GM18498 (cell line): Measurements from ENCODE around the gene FGF22.
"Not testable (repeated sequence)": the region's sequence is repeated elsewhere in the genome, so short reads cannot be mapped to it uniquely, and the experiment has no call there.

Experiments
- ATAC-seq: cut with Tn5 transposase; IDR thresholded peaks from one replicate; pipeline ENCODE4 v1.9.1; 2021; ENCODE audit warnings: mild to moderate bottlenecking, moderate library complexity; ENCODE audit not compliant: unreplicated experiment

FGF22 gene

GRCh38 chr19:639253-640160, at the start of gene FGF22:
Gene FGF22, plus strand, starts transcription at chr19:639879. Its CDS starts 47 bp downstream, at chr19:639926.
- peak; percentile 64 for ATAC-seq

- no peak for ATAC-seq
Measured at GRCh38 chr19:590396-590745, 49.3 kb upstream of the FGF22 start.

GRCh38 chr19:590750-591098, 49.0 kb upstream of the FGF22 start:
- ATAC-seq: no peak

GRCh38 chr19:591099-591958, 48.4 kb upstream of the FGF22 start:
- ATAC-seq: no peak

- ATAC-seq: no peak
Measured at GRCh38 chr19:592101-592500, 47.6 kb upstream of the FGF22 start.

GRCh38 chr19:593055-593454, 46.6 kb upstream of the FGF22 start:
- no peak for ATAC-seq

- no peak for ATAC-seq
Measured at GRCh38 chr19:593505-593904, 46.2 kb upstream of the FGF22 start.

- no peak for ATAC-seq
Measured at GRCh38 chr19:594265-594870, 45.3 kb upstream of the FGF22 start.

- ATAC-seq: no peak
Measured at GRCh38 chr19:595326-596262, 44.1 kb upstream of the FGF22 start.

GRCh38 chr19:596263-596655, 43.4 kb upstream of the FGF22 start:
- no peak for ATAC-seq

- ATAC-seq: no peak
Measured at GRCh38 chr19:597406-598315, 42.0 kb upstream of the FGF22 start.

GRCh38 chr19:601310-601709, 38.4 kb upstream of the FGF22 start:
- no peak for ATAC-seq

- ATAC-seq: no peak
Measured at GRCh38 chr19:601790-602189, 37.9 kb upstream of the FGF22 start.

- ATAC-seq: no peak
Measured at GRCh38 chr19:602391-603301, 37.0 kb upstream of the FGF22 start.

GRCh38 chr19:603302-603639, 36.4 kb upstream of the FGF22 start:
- not testable (repeated sequence) for ATAC-seq

GRCh38 chr19:603779-604178, 35.9 kb upstream of the FGF22 start:
- not testable (repeated sequence) for ATAC-seq

- no peak for ATAC-seq
Measured at GRCh38 chr19:604355-604754, 35.3 kb upstream of the FGF22 start.
